NCI-H2227 (cell line): ENCODE data around the gene COL10A1.

Experiments
- DNase-seq: peaks from one replicate; lab custom pipeline; 2025; ENCODE audit not compliant: unreplicated experiment; lab: John Stamatoyannopoulos, UW

The COL10A1 gene

DNA sequence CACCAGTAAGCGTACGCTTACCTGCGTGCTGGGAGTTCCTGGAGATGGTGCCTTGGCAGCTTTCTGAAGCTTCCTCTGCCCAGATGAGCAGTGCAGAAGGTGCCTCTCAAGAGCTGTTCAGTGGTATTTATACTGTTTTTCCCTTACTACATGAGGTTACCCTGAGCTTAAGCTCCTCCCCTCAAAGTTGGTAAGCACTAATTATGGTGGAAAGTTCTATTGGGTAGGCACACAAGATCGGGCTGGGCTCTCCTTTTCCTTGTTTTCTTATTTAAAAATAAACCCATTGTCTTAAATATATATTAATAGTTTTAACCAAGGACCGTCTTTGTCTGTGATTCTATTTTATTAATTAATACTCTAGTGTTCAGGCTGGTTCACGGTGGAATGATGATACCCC, at the start of gene COL10A1:
TSS of gene COL10A1 (minus strand) at position 101 of the 400 bp plus-strand sequence. CDS start 640 bp downstream, outside the sequence.
- no peak for DNase-seq

DNA sequence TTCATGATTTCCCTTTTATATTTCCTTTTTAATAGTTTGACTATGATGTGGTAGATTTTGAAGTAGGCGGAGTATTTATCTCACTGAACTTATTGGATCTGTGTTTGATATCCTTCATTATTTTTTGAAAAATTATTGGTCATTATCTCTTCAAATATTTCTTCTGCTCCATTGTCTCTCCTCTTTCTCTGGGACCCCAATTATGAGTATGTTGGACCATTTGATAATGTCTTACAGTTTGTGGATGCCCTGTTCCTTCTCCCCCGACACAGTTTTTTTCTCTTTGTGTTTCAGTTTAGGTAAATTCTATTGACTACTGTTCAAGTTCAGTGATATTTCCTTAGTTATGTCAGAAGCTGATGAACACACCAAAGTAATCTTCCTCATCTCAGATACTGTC, 49.4 kb upstream of the COL10A1 start:
- DNase-seq = no peak

DNA sequence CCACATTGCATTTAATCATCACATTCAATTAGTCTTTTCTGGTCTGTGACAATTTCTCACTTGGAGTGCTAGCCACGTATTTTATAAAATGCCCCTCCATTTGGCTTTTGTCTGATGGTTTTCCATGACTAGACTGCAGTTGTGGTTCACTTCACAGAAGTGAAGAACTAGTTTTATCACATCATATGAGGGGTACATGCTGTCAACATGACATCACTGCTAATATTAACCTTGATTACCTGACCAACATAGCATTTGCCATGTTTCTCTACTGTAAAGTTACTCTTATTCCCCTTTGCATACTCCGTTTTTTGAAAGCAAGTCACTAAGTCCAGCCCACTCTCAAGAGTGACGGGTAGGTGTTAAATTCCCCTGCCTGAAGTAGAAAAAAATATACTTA, 48.0 kb upstream of the COL10A1 start:
- no peak for DNase-seq

DNA sequence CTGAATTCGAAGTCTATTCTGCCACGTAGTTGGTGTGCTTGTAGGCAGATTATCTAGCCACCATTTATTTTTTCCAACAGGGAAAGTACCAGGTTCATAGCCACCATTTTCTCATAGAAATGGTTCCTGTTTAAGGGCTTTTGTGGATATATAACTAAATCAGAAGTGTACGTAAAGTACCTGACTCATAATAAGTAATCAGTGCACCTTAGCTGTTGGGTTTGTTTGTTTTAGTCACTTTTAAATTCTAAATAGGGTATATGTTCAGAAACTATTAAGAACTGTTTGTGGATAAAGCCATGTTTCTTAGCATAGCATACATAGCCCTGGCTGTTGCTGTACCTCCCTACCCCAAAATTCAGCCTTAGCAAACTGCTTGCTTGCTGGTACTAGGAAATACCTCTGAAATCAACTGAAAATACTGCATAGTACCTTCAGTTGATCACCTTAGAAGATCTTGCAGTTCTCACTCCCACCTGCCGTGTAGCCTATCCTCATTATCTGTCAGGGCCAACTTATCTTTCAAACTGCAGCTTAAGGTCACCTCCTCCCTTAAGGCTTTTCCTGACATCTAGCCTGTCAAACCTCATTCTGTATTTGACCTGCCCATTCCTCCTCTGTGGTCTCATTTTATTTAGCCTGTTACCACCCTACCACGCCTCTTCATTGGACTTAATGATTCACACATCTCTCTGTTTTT, 44.6 kb upstream of the COL10A1 start:
- DNase-seq = no peak

DNA sequence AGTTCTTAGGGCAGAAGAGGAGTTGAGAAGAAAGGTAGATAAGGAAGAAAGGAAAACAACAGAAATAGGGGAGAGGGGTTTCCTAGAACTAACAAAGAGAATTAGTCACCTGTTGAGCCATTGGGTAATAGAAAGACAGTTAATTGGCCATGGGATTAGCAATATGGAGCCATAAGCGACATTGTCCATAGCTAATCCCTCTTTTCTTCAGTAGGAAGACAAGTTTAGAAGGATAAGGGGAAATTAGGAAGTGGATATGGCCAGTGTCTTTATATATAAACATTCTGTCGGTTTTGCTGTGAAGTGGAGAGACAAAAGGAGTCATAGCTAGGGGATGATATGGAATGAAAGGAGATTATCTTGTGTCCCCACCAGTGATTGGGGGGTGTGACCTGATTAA, 43.9 kb upstream of the COL10A1 start:
- DNase-seq = no peak

DNA sequence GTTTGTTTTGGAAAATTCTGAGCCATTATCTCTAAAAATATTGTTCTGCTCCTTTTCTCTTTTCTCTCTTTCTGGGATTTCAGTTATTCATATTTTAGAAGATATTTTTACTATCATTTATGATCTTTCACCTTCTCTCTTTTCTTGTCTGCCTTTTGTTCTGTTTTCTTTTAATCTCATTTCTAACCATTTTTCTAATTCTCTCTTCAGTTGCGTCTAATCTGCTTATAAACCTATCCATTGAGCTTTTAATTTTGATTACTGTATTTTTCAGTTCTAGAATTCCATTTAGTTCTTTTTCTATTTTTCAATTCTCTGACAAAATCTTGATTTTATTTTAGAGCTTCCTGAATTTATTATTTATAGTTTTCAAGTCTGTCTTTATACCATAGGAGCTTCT, 42.2 kb upstream of the COL10A1 start:
- no peak for DNase-seq

DNA sequence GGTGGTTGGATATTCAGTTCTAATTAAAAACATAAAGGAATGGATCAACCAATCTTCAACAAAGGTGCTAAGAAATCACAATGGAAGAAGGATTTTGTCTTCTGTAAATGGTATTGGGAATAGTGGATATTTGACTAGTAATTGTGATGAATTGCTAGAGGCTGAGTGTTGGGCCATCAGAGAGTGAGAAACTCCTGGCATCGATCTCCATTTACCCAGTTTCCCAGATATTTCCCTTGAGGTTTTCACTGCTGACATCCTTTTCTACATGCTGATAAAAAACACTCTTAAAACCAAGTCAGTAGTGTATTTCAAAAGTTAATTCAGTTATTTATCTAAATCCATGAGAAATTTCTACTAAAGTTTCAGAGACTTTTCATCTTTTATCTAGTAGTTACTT, 40.4 kb upstream of the COL10A1 start:
- no peak for DNase-seq

DNA sequence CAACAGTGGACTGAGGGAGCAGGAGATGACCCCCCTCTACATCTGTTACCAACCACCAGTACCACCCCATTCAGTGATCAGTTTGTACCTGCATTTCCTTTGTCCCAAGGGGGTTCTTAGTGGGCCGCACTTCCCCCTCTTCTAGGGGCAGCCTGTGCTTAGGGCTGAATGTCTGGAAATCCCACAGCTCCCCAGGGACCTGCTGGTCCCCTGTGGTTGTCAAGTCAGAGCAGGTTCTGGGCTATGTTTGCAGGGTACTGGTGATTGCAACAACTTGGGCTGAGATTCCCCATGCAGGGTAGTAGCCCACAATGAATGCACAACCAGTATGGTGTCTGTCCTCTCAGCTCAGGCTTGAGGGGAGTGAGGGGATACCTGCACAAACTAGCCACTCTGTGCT, 39.7 kb upstream of the COL10A1 start:
- DNase-seq = no peak

DNA sequence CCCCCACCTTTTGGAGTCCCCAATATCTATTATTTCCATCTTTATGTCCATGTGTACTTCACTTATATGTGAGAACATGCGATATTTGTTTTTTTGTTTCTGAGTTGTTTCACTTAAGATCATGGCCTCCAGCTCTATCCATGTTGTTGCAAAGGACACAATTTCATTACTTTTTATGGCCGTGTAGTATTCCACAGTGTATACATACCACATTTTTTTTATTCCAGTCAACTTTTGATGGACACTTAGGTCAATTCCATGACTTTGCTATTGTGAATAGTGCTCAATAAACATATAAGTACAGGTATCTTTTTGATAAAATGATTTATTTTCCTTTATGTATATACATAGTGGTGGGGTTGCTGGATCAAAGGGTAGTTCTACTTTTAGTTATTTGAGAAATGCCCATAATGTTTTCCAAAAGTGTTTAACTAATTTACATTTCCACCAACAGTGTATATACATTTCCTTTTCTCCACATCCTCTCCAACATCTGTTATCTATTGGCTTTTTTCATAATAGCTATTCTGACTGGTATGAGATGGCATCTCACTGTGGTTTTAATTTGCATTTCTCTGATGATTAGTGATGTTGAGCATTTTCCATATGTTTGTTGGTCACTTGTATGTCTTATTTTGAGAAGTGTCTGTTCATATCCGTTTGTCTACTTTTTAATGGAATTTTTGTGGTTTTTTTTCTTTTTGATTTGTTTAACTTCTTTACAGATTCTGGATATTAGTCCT, 34.0 kb upstream of the COL10A1 start:
- DNase-seq = no peak

DNA sequence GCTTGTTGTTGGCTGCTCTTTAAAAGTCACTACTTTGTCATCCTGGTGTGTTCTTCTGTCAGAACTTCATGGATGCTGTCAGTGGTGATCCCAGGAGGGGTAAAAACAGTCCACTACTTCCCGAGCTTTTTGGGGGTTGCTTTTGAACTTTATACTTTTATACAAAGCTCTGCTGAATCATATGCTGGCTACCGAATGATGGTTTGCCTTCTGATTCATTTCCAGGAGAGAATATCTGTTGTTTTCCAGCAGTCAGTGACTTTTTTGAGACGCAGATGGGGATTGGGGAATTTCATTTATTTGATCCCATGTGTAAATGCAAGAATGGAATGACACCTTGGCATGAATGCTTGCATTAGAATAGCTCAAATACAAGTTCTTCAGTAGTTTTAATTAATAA, 32.7 kb upstream of the COL10A1 start:
- DNase-seq = no peak

DNA sequence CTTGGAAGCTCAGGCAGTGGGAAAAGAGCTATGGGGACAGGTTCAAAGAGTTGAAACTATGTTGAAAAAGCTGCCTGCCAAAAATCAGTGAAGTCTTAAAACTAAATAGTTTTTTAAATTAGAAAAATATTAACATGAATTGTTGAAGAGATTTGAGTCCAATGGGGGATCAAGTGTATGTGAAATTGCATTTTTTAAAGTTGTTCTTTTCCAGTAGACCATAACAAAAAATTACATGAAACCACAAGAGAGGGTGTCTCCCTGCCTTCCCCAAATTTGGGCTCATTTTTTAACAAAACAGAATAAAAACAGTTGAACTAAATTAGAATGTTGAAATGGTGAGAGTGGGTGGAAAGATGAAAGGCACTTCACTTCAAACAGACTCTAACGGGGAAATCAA, 31.5 kb upstream of the COL10A1 start:
- DNase-seq = no peak

DNA sequence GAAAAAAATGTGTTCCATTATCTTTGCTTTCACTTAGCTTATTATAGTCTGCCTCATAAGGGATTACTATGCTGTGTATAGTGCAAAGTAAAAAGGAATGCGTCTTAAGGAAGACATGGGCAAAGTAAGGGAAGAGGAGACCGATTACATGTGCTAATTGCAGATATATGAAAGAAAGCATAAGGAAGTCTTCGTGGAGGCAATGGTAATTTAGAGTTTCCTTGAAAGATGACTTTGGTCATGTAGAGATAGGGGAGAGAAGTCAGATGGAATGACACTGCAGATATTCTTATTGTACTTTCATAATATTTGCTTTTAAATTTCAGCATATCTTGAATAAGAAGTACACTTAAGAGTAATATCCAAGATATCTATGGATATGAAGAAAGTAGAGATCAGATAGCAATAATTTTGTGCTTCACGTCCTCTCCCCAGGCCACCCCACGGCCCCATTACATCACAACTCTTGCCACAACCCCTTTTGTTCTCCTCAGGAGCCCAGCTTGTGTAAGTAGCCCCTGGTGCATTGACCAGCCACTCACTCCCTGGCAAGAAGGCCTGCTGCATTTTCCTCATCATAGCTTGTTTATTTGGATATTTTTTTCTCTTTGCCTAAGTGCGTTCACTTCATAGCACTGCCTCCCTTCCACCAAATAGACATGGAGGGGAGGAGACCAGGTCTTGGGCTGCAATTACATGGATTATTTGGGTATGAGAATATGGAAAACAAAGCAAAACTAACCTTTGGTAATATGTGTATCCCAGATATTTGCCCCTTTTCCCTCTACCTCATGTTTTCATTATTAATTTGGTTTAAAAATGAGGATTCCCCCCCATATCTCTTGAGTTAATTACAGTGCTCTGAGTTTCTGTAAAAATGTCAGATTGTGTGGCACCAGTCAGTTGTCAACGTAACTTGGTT, 30.7 kb upstream of the COL10A1 start:
- no peak for DNase-seq

DNA sequence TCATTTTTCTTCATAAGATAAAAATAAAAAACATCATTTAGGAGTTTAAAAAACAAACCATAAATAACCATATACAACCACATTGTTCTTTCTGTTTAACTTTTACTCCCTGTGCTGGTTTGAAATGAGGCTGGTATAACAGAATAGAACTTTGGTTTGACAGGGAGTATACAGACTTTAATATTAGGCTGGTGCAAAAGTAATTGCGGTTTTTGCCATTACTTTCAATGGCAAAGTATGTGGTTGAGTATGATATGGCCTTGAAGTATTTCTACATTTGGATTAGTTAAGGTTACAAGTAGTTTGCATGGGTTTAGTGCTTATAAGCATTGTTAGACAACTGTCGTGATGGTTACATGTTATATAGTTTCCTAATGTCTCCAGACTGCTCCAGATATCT, 29.0 kb upstream of the COL10A1 start:
- DNase-seq = no peak

DNA sequence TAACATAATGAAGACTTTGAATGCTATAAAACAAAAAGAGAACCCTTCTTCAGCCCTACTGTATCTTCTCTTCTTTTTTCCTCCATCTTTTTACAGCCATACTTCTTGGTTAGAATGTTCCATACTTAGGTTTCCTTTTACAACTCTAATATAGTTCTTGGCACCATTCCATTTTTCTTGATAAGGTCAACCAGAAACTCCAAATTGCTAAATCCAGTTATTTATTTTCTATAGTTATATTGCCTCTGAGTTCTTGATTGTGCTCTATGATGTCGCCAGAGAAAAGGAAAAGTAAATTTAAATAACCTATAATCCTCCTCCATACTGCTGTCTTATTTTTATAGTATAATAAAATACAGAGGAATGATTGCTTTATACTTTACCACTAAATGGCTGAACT, 26.7 kb upstream of the COL10A1 start:
- DNase-seq = no peak

DNA sequence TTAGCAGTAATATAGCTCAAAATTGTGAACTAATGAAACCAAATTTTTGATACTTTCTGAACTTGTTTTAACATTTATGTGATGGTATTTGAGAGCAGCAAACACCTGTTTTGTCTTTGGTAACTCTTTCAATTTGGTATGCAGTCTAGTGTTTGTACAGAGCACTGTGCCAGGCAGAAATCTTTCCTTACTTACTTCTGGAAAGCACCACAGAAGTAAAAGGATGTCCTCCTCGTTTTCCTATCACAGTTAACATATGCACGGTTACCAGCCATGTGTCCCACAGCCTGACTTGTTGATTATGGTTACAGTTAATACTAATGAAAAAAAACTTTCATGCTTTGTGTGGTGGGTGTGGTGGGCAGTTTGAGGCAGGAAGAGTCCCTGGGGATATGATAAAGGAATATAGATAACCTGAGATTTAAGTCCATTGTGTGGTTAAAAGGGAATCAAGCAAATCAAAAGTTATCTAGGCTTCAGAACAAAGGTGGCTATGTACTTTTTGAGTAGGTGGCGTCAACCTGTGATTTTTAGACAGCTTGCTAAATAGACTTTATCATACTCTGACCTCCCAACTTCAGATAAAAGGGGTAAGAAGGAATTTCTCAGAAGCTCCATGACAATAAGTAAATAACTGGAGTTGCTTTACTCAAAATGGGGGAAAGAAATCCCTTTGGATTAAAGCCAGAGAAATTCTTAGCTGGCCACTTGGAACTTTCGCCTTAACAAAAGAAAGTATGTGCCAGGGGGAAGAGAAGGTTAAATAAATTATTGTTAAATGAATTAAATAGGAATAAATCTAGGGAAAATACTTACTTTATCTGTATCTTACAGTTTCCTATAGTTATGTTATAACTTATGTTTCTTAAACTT, 20.1 kb upstream of the COL10A1 start:
- DNase-seq = no peak

DNA sequence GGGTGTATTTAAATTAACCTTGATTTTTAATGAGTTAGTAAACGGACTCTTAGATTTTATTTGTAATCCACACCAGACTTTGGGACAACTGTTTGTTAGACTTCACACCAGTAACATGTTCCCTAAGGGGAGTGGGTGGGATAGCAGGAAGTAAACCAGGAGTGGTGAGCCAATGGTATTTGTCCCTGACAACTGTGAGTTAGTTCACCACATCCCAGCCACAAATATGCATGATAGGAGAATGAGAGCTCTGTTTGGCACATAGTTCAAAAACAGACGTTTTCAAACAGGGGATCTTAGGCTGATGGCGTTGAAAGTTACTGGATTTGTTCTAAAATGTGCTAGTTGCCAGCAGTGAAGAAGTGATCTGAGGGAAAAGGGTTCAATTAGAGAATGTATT, 18.7 kb upstream of the COL10A1 start:
- no peak for DNase-seq

DNA sequence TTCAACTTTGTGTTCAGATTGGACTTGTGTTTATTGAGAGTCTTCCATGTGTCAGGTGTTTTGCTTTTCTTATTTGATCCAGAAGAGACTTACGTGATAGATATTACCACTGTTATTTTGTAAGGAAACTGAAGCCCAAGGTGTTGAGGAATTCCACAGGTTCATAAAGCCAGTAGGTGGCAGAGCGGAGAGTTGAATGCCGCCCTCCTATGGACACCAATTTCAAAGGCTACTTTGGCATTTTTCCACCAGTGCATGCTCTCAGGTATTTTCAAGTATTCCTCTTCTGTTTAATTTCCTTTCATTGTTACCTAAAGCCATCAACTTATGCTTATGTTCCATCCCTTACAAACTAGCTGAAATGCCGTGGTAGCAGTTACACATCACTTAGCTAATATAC, 14.0 kb upstream of the COL10A1 start:
- no peak for DNase-seq

DNA sequence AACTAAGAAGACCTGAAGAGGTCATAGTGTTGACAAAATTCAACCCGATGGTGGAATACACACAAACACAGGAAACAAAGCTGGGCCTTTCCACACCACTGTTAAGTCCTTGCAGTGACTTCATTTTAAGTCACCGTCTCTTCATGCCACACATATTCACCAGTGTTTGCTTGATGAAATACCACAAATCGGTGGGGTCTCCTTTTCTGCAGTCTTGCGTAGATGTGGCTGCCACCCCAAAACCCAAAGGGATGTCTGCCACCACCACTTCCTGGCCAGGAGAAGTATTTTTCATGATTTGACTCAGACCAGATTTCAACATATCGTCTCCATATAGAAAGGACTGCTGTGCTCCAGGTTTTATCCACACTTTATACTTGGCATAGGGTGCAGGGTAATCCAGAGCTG, 11.0 kb upstream of the COL10A1 start:
- no peak for DNase-seq

DNA sequence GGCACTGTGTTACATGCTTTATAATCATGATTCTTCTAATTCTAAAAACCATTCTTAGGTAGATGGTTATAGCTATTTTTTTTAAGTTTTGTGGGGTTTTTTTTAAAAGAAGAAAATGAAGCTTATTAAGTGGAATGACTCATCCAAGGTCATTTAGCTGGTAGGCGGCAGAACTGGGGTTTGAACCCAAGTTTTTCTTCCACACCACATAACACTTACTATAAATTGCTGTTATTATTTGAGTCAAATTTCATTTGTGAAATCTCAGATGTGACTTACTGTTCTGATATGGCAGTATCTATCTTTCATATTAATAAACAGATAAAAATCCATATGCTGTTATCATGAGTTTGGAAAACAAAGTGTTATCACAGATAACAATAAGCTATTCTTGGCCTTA, 10.4 kb upstream of the COL10A1 start:
- DNase-seq = no peak

DNA sequence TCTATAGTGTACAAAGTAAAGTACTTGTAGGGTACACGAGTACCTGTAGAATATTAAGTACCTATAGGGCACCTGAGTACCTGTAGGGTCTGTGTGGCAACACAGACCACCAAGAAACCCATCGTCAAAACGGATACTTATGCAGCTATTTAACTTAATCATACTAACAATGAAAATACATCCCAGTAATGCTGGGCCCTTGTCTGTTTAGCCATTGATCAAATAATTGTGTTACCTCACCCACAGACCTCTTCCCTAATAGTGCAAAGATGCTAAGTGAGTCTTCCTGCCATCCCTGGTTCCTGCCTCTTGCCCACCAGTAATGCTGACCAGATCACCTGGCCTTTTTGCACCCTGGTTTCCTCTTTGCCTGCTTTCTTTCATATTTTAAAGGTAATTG, 7.5 kb upstream of the COL10A1 start:
- DNase-seq = no peak
